Measurements from ENCODE around the gene TRAF7.

The TRAF7 gene

GRCh38 chr16:2176047-2176446 lies 20.5 kb downstream of the TRAF7 start:
- H3K36me3 ChIP-seq (ENCODE audit: control insufficient read depth, low read length): peaks cover 62% of the 10 kb centered on the region
- no peaks in the 10 kb centered on the region for H3K4me1 ChIP-seq (ENCODE audit: control insufficient read depth, low read length)
- H3K27me3 ChIP-seq (ENCODE audit: control insufficient read depth, low read length): no peaks in the 10 kb centered on the region
- no peak overlapping the region for H3K4me2 ChIP-seq (ENCODE audit: low read length)
- no peaks in the 10 kb centered on the region for H4K20me1 ChIP-seq (ENCODE audit: control insufficient read depth, insufficient read depth, low read depth, low read length)
- no peaks in the 10 kb centered on the region for H3F3A ChIP-seq (ENCODE audit: control insufficient read depth, insufficient read depth)
- no peaks in the 10 kb centered on the region for H3K79me2 ChIP-seq (ENCODE audit: control insufficient read depth, low read length)
- H3K9me2 ChIP-seq (replicated peaks; ENCODE audit: control insufficient read depth, low read length): no peaks in the 10 kb centered on the region
- H3K4me3 ChIP-seq (ENCODE audit: low read length): no peak overlapping the region
- TF ChIP-seq, protein P1, sequence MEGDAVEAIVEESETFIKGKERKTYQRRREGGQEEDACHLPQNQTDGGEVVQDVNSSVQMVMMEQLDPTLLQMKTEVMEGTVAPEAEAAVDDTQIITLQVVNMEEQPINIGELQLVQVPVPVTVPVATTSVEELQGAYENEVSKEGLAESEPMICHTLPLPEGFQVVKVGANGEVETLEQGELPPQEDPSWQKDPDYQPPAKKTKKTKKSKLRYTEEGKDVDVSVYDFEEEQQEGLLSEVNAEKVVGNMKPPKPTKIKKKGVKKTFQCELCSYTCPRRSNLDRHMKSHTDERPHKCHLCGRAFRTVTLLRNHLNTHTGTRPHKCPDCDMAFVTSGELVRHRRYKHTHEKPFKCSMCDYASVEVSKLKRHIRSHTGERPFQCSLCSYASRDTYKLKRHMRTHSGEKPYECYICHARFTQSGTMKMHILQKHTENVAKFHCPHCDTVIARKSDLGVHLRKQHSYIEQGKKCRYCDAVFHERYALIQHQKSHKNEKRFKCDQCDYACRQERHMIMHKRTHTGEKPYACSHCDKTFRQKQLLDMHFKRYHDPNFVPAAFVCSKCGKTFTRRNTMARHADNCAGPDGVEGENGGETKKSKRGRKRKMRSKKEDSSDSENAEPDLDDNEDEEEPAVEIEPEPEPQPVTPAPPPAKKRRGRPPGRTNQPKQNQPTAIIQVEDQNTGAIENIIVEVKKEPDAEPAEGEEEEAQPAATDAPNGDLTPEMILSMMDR (IDR thresholded peaks at IDR 0.05; ENCODE audit: low read depth, low read length, poor library complexity, severe bottlenecking): no peak
- no peak for TF ChIP-seq EZH2phosphoT487 (IDR thresholded peaks at IDR 0.05; ENCODE audit: borderline replicate concordance, low read length)
- no peaks in the 10 kb centered on the region for H3K9me3 ChIP-seq (ENCODE audit: control insufficient read depth, insufficient read depth, low read length)
- H3K27ac ChIP-seq (ENCODE audit: low read depth, low read length): no peak overlapping the region

- no peak overlapping the region for H3K4me3 ChIP-seq (ENCODE audit: low read length)
- no peaks in the 10 kb centered on the region for H3K79me2 ChIP-seq (ENCODE audit: control insufficient read depth, low read length)
- no peaks in the 10 kb centered on the region for H4K20me1 ChIP-seq (ENCODE audit: control insufficient read depth, insufficient read depth, low read depth, low read length)
- no peaks in the 10 kb centered on the region for H3K27me3 ChIP-seq (ENCODE audit: control insufficient read depth, low read length)
- peaks cover 57% of the 10 kb centered on the region for H3K36me3 ChIP-seq (ENCODE audit: control insufficient read depth, low read length)
- no peaks in the 10 kb centered on the region for H3K9me2 ChIP-seq (replicated peaks; ENCODE audit: control insufficient read depth, low read length)
- H3K4me1 ChIP-seq (ENCODE audit: control insufficient read depth, low read length): no peaks in the 10 kb centered on the region
- H3K4me2 ChIP-seq (ENCODE audit: low read length): no peak overlapping the region
- no peaks in the 10 kb centered on the region for H3F3A ChIP-seq (ENCODE audit: control insufficient read depth, insufficient read depth)
- no peak for TF ChIP-seq EZH2phosphoT487 (IDR thresholded peaks at IDR 0.05; ENCODE audit: borderline replicate concordance, low read length)
- TF ChIP-seq, protein P1 (IDR thresholded peaks at IDR 0.05; ENCODE audit: low read depth, low read length, poor library complexity, severe bottlenecking): no peak
- H3K27ac ChIP-seq (ENCODE audit: low read depth, low read length): no peak overlapping the region
- H3K9me3 ChIP-seq (ENCODE audit: control insufficient read depth, insufficient read depth, low read length): no peaks in the 10 kb centered on the region
Measured at GRCh38 chr16:2177101-2177500, 21.5 kb downstream of the TRAF7 start.

GRCh38 chr16:2177561-2177960 lies 22.0 kb downstream of the TRAF7 start:
- Histone ChIP-seq H3K36me3 (ENCODE audit: control insufficient read depth, low read length) (peaks cover 60% of the 10 kb centered on the region), H3K9me3 (ENCODE audit: control insufficient read depth, insufficient read depth, low read length) (no peaks in the 10 kb centered on the region), H3K27ac (ENCODE audit: low read depth, low read length) (no peak overlapping the region), H4K20me1 (ENCODE audit: control insufficient read depth, insufficient read depth, low read depth, low read length) (no peaks in the 10 kb centered on the region), H3K4me3 (ENCODE audit: low read length) (no peak overlapping the region), H3K27me3 (ENCODE audit: control insufficient read depth, low read length) (no peaks in the 10 kb centered on the region), H3K9me2 (replicated peaks; ENCODE audit: control insufficient read depth, low read length) (no peaks in the 10 kb centered on the region), H3F3A (ENCODE audit: control insufficient read depth, insufficient read depth) (no peaks in the 10 kb centered on the region), H3K79me2 (ENCODE audit: control insufficient read depth, low read length) (no peaks in the 10 kb centered on the region), H3K4me2 (ENCODE audit: low read length) (no peak overlapping the region), H3K4me1 (ENCODE audit: control insufficient read depth, low read length) (no peaks in the 10 kb centered on the region)
- TF ChIP-seq, protein P1 (IDR thresholded peaks at IDR 0.05; ENCODE audit: low read depth, low read length, poor library complexity, severe bottlenecking): no peak
- TF ChIP-seq EZH2phosphoT487 (IDR thresholded peaks at IDR 0.05; ENCODE audit: borderline replicate concordance, low read length): no peak
